ENCODE results near the gene CYP1B1.
"Not testable (repeated sequence)": the region's sequence is repeated elsewhere in the genome, so short reads cannot be mapped to it uniquely, and the experiment has no call there.

CYP1B1 gene

DNA sequence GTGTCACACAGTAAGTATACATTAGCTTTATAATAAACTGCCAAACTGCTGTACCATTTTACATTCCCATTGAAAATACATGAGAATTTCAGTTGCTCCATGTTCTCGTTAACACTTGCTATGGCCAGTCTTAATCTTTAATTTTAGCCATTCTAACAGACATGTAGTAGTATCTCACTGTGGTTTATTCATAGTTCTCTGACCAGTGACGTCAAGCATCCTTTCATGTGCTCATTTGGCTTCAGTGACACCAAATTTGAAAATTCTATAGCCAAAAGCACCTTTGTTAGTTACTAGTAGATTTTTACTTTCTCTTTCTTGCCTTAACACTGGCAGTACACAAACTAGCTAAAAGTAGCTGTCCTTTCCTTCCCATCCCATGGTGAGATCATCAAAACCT, 43.0 kb downstream of the CYP1B1 start:
- no peak for DNase-seq

DNA sequence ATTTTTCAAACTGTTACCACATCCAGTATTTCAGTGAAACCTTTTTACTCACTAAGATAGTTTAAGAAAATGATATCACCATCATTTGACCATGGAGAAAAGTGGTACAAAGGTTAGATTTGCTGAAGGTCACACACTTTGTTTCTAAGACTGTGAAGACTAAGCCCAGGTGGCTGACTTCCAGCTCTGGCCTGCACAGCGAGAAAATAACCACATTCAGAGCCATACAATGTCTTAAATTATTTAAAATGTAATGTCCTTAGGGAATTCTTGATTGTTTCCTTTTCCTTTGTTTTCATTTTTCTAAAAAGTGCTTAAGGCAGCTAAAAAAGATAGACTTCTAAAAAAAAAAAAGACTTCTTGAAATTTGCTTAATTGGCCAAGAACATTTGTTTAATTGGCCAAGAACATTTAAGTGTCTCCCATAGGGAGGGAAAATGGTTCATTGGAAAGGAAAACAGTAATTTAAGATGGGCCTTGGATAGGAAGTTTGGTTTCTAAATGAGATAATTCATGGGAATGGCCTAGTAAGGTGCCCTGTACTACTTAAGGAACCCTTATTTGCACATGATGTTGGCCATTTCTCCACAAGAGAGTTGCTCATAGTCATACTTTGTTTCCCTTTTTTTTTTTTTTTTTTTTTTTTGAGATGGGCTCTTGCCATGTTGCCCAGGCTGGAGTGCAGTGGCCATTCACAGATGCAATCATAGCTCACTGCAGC, 45.2 kb downstream of the CYP1B1 start:
- DNase-seq = no peak

DNA sequence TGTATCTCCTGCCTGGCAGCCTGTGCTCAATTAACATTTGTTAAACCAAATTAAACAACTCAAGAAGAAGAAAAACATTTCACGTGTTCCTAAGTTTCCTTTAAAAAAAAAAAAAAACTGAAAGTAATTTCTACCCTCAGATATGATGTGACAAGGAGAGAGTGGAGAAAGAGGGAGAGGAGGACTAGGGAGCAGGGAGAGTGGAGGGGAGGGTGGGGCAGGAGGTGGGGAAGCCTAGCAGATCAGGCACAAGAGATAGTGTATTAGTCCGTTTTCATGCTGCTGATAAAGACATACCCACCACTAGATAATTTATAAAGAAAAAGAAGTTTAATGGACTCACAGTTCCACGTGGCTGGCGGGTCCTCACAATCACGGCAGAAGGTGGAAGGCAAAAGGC, 46.4 kb downstream of the CYP1B1 start:
- DNase-seq = no peak

DNA sequence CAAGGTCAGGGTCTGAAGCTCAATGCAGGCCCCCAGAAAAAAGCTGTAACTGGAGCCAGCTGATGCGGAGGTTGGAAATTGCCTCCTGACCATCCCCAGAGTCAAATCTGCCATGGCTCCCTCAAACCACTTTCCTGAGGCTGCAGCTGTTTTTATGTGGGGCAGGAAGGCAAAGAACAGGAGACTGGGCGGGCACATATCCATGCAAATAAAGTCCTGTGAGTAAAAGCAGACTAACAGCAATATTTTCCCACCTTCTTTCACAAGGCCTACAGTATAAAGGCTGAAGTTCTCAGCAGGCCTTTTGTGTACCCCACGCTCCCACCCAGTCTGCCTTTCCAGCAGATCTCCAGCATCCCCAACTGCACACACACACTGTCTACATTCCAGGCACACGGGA, 47.1 kb downstream of the CYP1B1 start:
- no peak for DNase-seq

DNA sequence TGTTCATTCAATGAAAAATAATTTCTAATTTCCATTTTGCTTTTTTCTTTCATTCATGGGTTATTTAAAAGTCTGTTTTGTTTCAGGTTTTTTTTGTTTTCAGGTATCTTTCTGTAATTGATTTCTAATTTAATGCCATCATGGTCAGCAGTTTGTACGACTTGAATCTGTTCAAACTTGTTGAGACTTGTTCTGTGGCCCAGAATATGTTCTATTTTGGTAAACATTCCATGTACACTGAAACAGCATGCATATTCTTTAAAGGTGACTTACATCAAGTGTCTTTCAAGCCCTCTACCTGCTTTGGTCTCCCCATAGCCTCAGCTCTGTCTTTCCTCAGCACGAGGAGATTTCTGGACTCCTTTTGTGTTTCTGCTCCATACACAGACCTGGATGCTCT, 49.1 kb downstream of the CYP1B1 start:
- no peak for DNase-seq

DNA sequence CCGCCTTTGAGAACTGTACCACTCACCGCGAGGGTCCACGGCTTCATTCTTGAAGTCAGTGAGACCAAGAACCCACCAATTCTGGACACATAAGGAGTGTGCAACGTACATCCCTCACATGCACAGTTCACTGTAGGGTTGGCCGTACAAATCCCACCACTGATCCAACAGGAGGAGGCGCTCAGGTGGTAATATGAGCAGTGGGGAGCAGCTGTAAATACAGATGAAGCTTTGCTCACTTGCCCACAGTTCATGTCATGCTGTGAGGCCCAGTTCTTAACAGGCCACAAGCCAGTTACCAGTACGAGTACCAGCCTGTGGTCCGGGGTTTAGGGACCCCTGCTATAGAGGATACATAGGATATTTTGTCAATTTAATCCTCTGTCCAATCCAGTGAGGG, 54.4 kb downstream of the CYP1B1 start:
- DNase-seq = no peak

DNA sequence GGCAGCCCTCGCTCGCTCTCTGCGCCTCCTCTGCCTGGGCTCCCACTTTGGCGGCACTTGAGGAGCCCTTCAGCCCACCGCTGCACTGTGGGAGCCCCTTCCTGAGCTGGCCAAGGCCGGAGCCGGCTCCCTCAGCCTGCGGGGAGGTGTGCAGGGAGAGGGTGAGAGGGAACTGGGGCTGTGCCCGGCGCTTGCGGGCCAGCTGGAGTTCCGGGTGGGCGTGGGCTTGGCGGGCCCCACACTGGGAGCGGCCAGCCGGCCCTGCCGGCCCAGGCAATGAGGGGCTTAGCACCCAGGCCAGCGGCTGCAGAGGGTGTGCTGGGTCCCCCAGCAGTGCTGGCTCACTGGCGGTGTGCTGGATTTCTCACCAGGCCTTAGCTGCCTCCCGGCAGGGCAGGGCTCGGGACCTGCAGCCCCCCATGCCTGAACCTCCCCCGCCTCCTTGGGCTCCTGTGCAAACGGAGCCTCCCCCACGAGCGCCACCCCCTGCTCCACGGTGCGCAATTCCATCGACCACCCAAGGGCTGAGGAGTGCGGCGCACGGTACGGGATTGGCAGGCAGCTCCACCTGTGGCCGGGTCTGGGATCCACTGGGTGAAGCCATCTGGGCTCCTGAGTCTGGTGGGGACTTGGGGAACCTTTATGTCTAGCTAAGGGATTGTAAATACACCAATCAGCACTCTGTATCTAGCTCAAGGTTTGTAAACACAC, 55.4 kb downstream of the CYP1B1 start:
- DNase-seq = not testable (repeated sequence)

DNA sequence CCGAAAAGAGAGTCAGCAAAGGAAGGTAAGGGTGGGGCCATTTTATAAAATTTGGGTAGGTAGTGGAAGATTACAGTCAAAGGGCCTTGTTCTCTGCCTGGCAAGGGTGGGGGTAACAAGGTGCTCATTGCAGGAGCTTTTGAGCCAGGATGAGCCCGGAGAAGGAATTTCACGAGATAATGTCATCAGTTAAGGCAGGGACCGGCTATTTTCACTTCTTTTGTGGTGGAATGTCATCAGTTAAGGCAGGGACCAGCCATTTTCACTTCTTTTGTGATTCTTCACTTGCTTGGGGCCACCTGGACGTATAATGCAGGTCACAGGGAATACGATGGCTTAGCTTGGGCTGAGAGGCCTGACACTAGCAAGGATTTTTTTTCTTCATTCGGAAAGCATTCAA, 58.1 kb downstream of the CYP1B1 start:
- DNase-seq = no peak

Measured in SHP77 (cell line).